8988T (cell line): ENCODE results near the gene SYT12.

ENCODE experiments used
- DNase-seq: peaks from one replicate; pipeline ENCODE4 v3.0.0; 2011

The SYT12 gene

GRCh38 chr11:67031791-67032561 is 9.0 kb downstream of the SYT12 start:
- DNase-seq = no peak

GRCh38 chr11:67032830-67033551 is 10.1 kb downstream of the SYT12 start:
- no peak for DNase-seq

- DNase-seq = no peak
These were observed 10.8 kb downstream of the SYT12 start for GRCh38 chr11:67033661-67034166.

- DNase-seq = no peak
These were observed 11.4 kb downstream of the SYT12 start for GRCh38 chr11:67034350-67034749.

- no peak for DNase-seq
These were observed 17.2 kb downstream of the SYT12 start for GRCh38 chr11:67040147-67040546.

- no peak for DNase-seq
These were observed 18.7 kb downstream of the SYT12 start for GRCh38 chr11:67041602-67042001.

GRCh38 chr11:67043572-67044349 is 20.8 kb downstream of the SYT12 start:
- DNase-seq = no peak

- no peak for DNase-seq
These were observed 21.6 kb downstream of the SYT12 start for GRCh38 chr11:67044496-67044895.

- DNase-seq = peak; percentile 68
These were observed 22.4 kb downstream of the SYT12 start for GRCh38 chr11:67045314-67045713.

- no peak for DNase-seq
These were observed 25.7 kb downstream of the SYT12 start for GRCh38 chr11:67048515-67049130.

- peak; percentile 51 for DNase-seq
These were observed 27.2 kb downstream of the SYT12 start for GRCh38 chr11:67050139-67050538.

- DNase-seq = no peak
These were observed 28.4 kb downstream of the SYT12 start for GRCh38 chr11:67051180-67051893.

GRCh38 chr11:67051945-67052488 is 29.1 kb downstream of the SYT12 start:
- DNase-seq = no peak

GRCh38 chr11:67052891-67053290 is 30.0 kb downstream of the SYT12 start:
- DNase-seq = no peak

- DNase-seq = peak; percentile 99
These were observed 31.0 kb downstream of the SYT12 start for GRCh38 chr11:67053896-67054329.

GRCh38 chr11:67054346-67054835 is 31.5 kb downstream of the SYT12 start:
- DNase-seq = peak; percentile 60

- DNase-seq = peak; percentile 68
These were observed 32.0 kb downstream of the SYT12 start for GRCh38 chr11:67054836-67055523.

- DNase-seq = no peak
These were observed 32.9 kb downstream of the SYT12 start for GRCh38 chr11:67055812-67056211.

GRCh38 chr11:67056267-67057204 is 33.6 kb downstream of the SYT12 start, which contains the start of gene RHOD:
Gene RHOD, plus strand, starts transcription at chr11:67056847. Its CDS starts 56 bp downstream, at chr11:67056903.
- peak; percentile 90 for DNase-seq
